Mammary epithelial cell (primary cell): ENCODE data around the gene NDUFAB1.

Experiments
- EZH2 ChIP-seq: IDR thresholded peaks from 2 replicates; pipeline ENCODE4 v1.6.1; 2012; ENCODE audit warnings: low read length, inconsistent platforms, borderline replicate concordance
- TF ChIP-seq, protein P1 (sequence below), 2 donors: IDR thresholded peaks in 1 of 2; conservative IDR thresholded peaks in 1 of 2; 2 replicates each; pipeline ENCODE4 v1.5.1; 2011 to 2012; ENCODE audit warnings: inconsistent platforms in 2 of 2, low read length in 2 of 2, mild to moderate bottlenecking in 2 of 2, control low read depth in 1 of 2, low read depth in 1 of 2; ENCODE audit not compliant: insufficient read depth in 1 of 2; ENCODE audit errors: extremely low read depth in 1 of 2

DNA sequence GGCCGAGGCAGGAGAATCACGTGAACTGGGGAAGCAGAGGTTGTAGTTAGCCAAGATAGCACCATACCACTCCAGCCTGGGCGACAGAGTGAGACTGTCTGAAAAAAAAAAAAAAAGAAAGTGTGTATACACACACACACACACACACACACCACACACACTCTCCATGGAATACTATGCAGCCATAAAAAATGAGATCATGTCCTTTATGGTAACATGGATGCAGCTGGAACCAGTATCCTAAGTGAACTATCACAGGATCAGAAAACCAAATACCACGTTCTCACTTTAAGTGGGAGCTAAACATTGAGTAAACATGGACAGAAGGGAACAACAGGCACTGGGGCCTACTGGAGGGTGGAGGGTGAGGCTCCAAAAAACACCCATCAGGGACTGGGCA, 16.7 kb downstream of the NDUFAB1 start:
- TF ChIP-seq EZH2, result no peak
- TF ChIP-seq, protein P1, sequence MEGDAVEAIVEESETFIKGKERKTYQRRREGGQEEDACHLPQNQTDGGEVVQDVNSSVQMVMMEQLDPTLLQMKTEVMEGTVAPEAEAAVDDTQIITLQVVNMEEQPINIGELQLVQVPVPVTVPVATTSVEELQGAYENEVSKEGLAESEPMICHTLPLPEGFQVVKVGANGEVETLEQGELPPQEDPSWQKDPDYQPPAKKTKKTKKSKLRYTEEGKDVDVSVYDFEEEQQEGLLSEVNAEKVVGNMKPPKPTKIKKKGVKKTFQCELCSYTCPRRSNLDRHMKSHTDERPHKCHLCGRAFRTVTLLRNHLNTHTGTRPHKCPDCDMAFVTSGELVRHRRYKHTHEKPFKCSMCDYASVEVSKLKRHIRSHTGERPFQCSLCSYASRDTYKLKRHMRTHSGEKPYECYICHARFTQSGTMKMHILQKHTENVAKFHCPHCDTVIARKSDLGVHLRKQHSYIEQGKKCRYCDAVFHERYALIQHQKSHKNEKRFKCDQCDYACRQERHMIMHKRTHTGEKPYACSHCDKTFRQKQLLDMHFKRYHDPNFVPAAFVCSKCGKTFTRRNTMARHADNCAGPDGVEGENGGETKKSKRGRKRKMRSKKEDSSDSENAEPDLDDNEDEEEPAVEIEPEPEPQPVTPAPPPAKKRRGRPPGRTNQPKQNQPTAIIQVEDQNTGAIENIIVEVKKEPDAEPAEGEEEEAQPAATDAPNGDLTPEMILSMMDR (conservative IDR thresholded peaks at IDR 0.05 in 1 of 2, IDR thresholded peaks at IDR 0.05 in 1 of 2; ENCODE audit: extremely low read depth in 1 of 2, insufficient read depth in 1 of 2, low read depth in 1 of 2, low read length in 2 of 2), result no peak
